GOT3 (cell line): ENCODE results near the gene UQCRC2.
"Not testable (repeated sequence)": the region's sequence is repeated elsewhere in the genome, so short reads cannot be mapped to it uniquely, and the experiment has no call there.

Source experiments
- DNase-seq: peaks from one replicate; lab custom pipeline; 2025; ENCODE audit warnings: mixed read lengths; lab: John Stamatoyannopoulos, UW

The UQCRC2 gene

DNA sequence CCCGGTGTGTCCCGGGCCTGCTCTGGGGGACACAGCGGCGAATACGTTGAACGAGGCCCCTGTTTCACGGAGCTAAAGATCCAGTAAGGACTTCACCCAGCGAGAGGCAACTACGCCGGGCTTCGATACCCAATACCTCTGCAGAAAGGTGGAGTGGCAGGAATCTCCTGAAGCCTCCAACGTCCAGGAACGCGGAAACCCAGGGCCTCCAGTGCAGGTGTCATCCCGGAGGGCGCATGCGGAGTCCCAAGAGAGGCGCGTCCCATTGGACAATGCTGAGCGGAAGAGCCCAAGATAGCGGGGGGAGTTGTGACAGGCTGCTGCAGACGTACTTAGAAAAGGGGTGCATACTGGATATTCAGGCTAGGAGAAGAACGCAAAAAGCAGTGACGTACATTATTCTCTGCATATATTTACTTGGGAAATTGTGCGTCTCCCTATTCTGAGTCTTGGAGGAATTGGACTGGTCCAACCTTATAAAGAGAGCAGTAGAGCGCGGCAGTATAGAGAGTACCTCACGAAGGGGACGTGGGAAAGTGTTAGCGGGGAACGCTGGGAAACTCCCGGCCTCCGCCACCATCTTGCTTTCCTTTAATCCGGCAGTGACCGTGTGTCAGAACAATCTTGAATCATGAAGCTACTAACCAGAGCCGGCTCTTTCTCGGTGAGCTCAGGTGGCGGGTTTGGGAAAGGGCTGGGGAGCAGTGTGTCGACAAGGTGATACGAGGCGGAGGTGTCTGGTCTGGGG, at the start of gene UQCRC2:
Gene UQCRC2, plus strand, starts transcription at position 569 of the 748 bp plus-strand sequence. Its CDS starts 63 bp downstream, at position 632.
- peak; percentile 48 for DNase-seq

DNA sequence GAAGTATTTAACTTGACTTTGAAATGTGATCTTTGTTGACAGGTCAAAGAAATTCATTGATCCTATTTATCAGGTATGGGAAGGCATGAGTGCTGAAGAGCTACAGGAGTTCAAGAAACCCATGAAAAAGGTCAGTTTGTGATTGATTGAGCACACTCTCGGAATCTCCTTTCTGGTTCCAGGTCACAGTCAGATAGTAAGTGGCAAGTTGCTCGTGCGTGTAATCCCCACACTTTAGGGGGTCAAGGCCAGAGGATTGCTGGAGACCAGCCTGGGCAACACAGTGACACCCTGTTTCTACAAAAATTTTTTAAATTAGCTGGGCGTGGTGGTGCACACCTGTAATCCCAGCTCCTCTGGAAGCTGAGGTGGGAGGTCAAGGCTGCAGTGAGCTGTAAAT, 20.5 kb upstream of the UQCRC2 start:
- DNase-seq: not testable (repeated sequence)

DNA sequence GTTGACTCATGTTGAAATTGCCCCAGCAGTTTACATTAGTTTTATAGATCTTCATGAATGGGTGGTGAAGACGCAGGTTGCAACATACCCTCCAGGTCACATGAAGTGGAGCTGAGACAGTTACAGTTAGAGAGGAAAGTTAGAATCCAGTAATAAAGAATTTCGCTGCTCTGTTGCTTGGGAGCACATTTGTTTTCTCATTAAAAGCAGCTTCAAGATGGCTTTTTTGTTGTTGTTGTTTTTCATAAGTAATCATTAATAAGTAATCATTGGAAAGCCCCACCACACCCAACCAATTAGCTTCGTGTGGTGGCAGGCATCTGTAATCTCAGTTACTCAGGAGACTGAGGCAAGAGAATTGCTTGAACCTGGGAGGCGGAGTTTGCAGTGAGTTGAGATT, 19.8 kb upstream of the UQCRC2 start:
- DNase-seq: not testable (repeated sequence)

DNA sequence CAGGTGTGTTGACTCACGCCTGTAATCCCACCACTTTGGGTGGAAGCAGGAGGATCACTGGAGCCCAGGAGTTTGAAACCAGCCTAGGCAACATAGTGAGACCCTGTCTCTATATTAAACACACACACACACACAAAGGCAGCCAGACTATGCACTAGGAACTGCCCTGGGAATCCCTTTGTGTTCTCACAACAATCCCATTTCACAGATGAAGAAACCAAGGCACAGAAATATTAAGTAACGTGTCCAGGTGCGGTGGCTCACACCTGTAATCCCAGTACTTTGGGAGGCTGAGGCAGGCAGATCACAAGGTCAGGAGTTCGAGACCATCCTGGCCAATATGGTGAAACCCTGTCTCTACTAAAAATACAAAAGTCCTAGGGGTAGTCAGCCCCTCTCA, 19.4 kb upstream of the UQCRC2 start:
- not testable (repeated sequence) for DNase-seq

DNA sequence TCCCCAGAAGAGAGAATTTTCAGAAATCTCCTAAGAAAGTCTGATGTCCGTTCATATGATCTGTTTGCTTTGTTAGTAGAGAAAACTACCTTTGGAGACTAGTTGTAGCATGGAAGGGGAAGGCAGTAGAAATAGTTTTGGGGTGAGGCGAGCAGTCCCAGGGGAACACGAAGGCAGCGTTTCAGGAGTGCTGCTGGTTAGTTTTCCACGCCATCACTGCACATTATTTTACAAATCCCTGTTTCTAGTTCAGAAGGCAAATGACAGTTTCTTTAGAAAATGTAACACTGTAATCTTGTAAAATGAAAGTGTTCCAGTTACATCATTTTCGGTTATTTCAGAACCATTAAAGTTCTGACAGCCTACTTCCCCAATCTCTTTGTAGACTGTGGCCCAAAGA, 16.9 kb upstream of the UQCRC2 start:
- not testable (repeated sequence) for DNase-seq

DNA sequence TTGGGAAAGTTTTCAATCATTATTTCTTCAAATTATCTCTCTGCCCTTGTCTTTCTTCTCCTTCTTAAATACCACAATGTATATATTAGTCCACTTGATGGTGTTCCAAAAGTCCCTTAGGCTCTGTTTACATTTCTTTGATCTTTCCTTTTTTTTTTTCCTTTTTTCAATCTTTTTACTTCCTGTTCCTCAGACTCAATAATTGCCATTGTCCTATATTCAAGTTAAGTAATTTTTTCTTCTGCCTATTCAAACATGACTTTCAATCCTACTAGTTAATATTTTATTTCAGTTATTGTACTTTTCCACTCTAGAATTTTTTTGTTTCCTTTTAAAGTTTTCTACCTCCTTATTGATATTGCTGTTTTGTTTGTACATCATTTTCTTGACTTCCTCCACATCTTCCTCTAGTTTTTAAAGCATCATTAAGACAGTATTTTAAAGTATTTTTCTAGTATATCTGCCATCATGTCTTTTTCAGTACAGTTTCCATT, 15.8 kb upstream of the UQCRC2 start:
- no peak for DNase-seq

DNA sequence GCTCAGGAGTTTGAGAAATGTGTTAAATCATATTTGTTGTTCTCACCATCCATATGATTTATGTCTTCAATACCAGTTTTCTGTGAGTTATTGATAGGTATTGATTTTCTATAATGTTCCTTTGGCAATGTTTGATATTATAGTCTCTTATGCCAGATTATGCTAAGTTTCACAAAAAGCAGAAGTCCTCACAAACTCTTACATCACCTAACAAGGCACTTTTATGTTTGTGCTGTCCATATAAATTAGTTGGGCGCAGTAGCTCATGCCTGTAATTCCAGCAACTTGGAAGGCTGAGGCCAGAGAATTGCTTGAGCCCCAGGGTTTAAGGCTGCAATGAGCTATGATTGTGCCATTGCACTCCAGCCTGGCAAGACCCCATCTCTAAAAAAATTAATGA, 12.6 kb upstream of the UQCRC2 start:
- DNase-seq: no peak

DNA sequence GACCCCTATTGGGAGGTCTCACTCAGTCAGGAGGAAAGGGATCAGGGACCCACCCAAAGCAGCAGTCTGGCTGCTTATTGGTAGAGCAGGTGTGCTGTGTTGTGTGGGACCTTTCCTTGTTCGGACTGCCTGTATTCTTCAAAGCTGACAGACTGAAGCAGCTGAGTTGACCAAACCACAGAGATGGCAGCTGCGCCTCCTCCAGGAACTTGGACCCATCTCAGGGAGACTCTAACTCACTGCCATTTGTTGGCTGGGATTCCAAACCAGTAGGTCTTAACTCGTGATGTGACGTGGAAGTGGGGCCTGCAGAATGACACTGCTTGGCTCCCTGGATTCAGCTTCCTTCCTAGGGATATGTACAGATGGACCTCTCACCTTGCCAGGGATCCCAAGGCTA, 9.6 kb upstream of the UQCRC2 start:
- no peak for DNase-seq

DNA sequence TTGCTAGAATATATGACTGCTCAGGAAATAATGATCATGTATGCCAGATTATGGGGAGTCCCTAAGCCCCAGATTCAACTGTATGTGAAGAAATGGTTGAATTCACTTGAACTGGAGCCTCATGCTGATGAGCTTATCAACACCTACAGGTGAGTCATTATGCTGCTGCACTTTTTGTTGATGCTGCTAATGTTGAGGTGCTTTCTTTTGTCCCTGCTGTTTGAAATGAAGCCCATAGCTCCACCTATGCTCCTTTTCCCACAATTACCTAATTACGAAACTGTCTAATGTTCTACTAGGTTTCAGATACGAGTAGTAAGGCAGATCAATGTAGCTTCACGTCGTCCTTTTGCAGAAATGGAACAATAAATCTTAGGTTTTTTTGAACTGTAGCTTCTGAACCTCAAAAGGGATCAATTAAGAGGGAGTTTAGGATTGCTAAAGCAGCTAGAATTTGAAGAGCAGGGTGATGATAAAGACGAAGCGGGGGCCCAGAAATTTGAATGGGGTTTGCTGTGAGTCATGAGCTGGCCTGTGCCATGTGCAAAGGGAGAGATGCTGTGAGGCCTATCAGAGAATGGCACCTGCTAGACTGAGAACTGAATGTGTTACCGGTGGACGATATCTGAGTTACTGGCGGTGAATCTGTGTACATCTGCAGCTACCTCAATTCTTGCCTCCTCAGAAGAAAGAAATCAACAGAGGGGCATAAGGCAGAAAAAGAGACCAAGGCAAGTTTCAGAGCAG, 6.1 kb upstream of the UQCRC2 start:
- no peak for DNase-seq

DNA sequence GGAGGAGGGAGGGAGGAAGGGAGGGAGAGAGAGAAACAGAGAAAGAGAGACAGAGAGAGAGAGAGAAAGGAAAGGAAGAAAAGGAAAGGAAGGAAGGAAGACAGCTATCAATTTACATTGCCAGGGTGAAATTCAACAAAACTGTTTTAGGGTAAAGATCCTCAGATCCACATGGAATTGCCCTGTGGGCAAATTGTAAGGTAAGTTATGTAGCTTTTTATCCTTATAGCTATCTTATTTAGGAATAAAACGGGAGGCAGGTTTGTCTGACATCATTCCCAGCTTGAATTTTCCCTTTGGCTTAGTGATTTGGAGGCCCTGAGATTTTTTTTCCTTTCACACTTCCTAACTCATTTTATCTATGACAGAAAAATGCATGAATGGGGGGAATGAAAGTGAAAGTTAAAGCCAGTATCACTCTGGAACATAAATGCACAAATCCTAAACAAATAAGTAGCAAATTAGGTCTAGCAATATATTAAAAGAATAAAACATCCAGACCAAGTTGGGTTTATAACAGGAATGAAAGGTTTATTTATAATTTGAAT, 3.4 kb upstream of the UQCRC2 start:
- DNase-seq: no peak

DNA sequence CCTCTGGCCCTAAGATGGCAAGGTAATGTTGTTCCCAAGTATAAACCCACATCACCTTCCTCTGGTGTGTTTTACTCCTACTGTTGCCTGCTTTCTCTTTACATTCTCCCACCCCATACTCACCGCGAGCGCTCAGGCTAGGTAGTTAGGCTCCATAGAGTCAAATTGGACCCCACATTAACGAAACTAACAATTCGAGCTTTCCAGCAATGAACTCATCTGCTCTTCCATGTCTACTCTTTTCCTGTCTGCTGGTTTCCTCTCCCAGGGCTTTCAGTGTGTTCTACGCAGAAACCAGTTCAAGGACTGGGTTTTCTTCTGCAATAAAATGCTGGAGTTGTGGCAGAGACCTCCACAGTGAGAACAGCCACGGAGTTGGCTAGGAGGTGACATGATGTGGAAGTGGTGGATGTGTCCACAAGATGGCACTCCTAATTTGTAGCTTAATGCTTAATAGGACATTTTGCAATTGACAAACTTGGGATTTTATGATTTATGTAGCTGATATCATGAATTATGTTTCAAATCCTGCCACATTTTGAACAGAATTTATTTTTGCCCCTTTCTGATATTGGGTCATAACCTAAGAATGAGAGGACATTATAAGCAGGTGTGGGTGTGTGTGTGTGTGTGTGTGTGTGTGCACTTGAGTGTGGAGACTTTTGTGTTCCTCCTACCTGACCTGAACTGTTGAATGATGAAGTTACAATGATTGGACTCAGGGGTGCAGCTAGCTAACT, 2.2 kb upstream of the UQCRC2 start:
- no peak for DNase-seq

DNA sequence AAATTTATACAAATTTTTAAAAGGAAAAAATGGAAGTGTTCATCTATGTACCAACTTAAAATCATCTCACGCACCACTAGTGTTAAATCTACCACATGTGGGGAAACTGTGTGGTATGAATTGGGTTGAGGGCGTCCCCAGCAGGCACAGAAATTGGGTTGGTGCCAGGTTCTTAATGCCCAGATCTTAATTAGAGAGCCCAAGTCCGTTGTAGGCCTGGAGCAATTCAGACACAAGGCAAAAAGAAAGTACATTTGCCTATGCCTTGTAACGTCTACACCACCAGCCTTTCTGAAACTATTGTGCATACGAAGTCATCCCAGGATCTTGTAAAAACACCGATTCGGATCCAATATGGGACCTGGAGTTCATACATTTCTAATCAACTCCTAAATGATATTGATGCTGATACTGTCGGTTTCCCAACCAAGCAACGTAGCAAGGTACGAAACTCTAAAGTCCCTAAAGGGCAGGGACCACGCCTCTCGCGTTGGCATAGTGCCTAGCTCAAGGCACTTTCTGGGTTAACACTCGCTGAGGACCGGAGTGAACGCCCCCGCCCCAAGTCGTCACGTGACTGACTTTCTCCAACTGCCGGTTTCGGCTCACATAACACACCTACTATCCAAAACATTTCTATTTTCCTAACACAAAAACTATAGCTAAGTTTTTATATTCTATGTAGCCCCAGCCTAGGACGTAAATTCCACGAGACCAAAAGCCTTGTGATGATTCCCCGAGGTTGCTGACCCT, 945 bp upstream of the UQCRC2 start:
- no peak for DNase-seq

DNA sequence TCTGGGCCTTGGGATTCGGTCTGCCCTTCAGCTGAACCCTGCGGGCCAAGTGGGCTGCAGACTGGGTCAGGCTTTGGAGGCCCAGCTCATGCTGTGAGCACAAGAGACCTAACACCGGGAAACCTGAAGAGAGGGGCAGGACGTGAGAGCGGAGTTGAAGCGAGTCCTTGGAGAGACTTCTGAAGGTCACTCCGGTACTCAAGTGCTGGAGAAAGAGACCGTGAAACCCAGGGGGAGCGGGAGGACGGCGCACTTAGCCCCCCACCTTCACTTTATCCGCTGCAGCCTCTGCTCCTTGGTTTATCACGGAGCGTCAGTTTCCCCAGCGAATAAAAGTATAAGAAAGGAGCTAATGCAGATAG, 361 bp downstream of the UQCRC2 start:
- no peak for DNase-seq

DNA sequence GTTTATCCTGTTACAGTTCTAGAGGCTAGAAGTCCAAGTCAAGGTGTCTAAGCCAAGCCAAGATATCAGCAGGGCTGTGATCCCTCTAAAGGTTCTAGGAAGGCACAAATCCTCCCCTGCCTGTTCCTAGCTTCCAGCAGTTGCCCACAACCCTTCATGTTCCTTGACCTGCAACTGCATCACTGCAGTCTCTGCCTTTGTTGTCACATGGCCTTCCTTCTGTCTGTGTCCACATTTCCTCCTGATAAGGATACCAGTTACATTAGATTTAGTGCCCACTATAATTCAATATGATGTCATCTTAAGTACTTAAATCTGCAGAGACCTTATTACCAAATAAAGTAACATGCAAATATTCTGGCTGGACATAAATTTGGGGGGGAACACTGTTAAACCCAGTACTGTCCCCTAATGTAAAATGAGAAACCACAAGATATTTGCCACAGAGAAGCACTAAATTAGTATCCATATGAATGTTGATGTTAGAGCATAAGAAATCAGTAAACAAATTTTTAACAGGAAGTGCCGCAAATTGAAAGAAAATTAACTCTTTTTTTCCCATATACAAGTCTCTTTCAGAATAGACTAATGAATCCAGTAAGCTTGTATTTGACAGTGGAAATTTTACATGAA, 4.7 kb downstream of the UQCRC2 start:
- DNase-seq: no peak

DNA sequence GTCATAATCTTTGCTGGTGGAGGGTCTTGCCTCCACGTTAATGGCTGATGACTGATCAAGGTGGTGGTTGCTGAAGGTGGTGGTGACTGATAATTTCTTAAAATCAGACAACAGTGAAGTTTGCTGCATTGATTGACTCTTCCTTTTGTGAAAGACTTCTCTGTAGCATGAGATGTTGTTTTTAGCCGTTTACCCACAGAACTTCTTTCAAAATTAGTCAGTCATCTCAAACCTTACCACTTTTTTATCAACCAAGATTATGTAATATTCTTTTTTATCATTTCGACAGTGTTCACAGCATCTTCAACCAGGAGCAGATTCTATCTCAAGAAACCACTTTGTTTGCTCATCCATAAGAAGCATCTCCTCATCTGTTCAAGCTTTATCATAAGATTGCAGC, 5.9 kb downstream of the UQCRC2 start:
- DNase-seq: no peak

DNA sequence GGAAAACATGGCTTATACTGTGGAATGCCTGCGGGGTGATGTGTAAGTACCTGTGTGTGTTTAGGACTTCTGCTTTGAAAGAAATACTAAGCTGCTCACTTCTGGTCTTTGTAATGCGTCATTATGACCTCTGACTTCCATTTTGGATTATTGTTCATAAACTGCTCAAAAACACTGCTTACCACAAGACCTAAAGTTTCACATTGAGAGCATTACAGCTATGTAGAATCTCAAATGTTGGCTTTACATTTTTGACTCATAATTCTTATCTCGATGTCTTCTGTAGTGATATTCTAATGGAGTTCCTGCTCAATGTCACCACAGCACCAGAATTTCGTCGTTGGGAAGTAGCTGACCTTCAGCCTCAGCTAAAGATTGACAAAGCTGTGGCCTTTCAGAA, 9.3 kb downstream of the UQCRC2 start:
- no peak for DNase-seq

DNA sequence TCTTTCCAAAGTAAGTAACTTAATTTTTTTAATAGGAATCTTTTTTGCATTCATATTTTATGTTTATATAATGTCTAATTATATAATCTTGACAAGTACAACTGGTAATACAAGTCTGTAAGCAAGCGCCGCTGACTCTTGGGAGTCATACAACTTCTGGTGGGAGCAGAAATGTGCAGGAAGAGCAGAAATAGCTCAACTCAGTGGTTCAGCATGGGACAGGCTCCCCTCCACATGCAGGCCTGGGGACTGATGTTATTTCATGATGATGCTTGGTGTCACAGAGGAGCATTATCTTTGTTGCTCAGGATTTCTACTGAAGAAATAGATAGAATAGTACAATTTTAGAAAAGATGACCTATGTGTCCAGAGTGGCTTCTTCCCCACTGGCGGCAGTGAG, 10.7 kb downstream of the UQCRC2 start:
- no peak for DNase-seq

DNA sequence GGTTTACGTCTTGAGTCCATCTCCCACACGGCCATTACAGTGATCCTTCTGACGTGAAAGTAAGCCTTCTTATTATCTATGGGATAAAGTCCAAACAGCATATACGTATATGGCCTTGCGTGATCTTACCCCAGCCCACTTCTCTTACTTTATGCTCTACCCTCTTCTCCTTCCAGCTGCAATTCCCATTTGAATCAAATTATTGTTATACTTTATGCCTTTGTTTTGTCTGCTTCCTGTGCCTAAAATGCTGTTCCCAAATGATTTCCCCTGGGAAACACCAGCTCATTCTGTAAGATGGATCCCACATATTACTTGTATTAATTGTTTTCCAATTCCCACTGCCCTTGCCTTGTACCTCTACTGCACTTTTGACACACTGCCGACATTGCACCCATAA, 11.2 kb downstream of the UQCRC2 start:
- no peak for DNase-seq

DNA sequence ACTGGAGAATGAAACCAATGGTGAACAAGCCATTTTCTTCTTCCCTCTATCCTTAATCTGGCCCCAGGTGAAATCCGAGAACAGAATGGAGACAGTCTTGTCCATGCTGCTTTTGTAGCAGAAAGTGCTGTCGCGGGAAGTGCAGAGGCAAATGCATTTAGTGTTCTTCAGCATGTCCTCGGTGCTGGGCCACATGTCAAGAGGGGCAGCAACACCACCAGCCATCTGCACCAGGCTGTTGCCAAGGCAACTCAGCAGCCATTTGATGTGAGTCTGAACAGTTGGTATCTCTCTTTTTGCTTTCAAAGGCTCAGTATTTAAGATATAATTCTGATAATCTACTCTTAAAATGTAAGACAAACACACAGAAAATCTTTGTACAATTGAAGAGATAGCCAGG, 18.7 kb downstream of the UQCRC2 start:
- no peak for DNase-seq

DNA sequence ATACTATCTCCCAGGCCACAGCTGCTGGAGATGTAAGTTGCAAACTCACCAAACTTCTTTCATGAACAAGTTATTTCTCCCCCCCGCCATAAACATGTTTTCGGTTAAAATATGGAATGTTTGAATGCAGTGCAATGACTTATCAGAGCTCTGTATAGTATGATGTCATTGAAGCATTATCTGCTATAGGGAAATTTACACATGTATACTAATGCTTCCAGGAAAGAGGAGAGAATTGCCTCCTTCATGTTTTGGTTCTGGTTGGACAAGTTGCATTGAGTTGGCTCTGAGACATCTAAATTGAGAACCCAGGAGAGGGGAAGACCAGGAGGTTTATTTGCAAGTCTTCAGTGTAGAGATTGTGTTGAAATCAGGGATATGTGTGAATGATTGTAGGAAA, 20.8 kb downstream of the UQCRC2 start:
- DNase-seq: no peak

DNA sequence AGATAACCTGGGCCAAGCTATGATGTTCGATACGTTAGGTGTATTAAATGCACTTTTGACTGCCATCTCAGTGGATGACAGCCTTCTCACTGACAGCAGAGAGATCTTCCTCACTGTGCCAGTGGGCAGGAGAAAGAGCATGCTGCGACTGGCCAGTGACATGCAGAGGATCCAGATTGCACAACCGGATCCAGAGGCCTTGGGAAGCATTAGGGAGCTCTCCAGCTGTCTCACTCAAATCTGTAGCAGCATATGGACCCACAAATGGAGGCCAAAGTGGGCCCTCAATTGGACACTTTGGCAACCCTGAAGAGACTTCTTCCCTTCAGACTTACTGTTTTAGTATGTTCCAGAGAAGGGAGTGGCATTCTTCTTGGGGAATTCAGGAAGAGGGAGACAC, 26.9 kb downstream of the UQCRC2 start:
- no peak for DNase-seq
